Measurements from ENCODE around the gene SELENOP. TPM values are rescaled to one million over a fixed set of nuclear protein-coding genes. Genes with fewer than 3 reads are reported as not detected.

SELENOP gene
- total RNA-seq, 1 experiment from 2014 or later, result 11.4 TPM

GRCh38 chr5:42756606-42757601, 54.8 kb downstream of the SELENOP start, which contains the start of gene CCDC152:
Gene CCDC152 (plus strand): TSS chr5:42756818. CDS start chr5:42759122, 2,304 bp downstream.
- H3K27me3 ChIP-seq (ENCODE audit: insufficient read depth, low read length), result no peaks in the 10 kb centered on the region
- H4K20me1 ChIP-seq (ENCODE audit: insufficient read depth), result no peaks in the 10 kb centered on the region
- H3K79me2 ChIP-seq (ENCODE audit: insufficient read depth, low read length), result no peaks in the 10 kb centered on the region
- no peaks in the 10 kb centered on the region for H3K9me3 ChIP-seq (ENCODE audit: control insufficient read depth in 1 of 2, insufficient read depth in 1 of 2, low read depth in 1 of 2, low read length in 2 of 2)
- intact Hi-C loops (cut with micrococcal nuclease), result no loop called here
- no peaks in the 10 kb centered on the region for H3K36me3 ChIP-seq (ENCODE audit: control insufficient read depth in 1 of 2, insufficient read depth in 2 of 2, low read length in 2 of 2)
- no peak for TF ChIP-seq ZFX (IDR thresholded peaks at IDR 0.05)
- TF ChIP-seq EGR1 (IDR thresholded peaks at IDR 0.05; ENCODE audit: low read depth), result no peak
- no peak for TF ChIP-seq CTCF (IDR thresholded peaks at IDR 0.05 in 2 of 3, conservative IDR thresholded peaks at IDR 0.05 in 1 of 3; ENCODE audit: borderline replicate concordance in 1 of 3, insufficient read depth in 1 of 3, low read depth in 2 of 3, low read length in 2 of 3)
- no peak for TF ChIP-seq YY1 (IDR thresholded peaks at IDR 0.05; ENCODE audit: extremely low read depth, insufficient replicate concordance, low read depth, low read length)
- TF ChIP-seq POLR2A (IDR thresholded peaks at IDR 0.05; ENCODE audit: borderline replicate concordance, extremely low read depth, insufficient read depth, insufficient read length), result no peak
- TF ChIP-seq REST (IDR thresholded peaks at IDR 0.05; ENCODE audit: low read depth), result no peak
- no peak for TF ChIP-seq EZH2phosphoT487 (IDR thresholded peaks at IDR 0.05; ENCODE audit: borderline replicate concordance)
- no peak for TF ChIP-seq ZNF274 (IDR thresholded peaks at IDR 0.05; ENCODE audit: low read depth, low read length)
- no peak for TF ChIP-seq CEBPB (IDR thresholded peaks at IDR 0.05; ENCODE audit: low read depth)
- no peak for TF ChIP-seq EZH2 (IDR thresholded peaks at IDR 0.05)
- RAD21 ChIA-PET (ENCODE audit: low non-redundant PET in 1 of 2, low total read pairs in 2 of 2, uncharacterized antibody in 2 of 2, unreplicated experiment in 2 of 2), result no interaction called here
- no peak within 1 kb of the TSS for H2AFZ ChIP-seq (ENCODE audit: low read depth, low read length, poor library complexity, severe bottlenecking)
- no TSS peak for BruUV-seq (replicated peaks)
- H3K9me2 ChIP-seq (ENCODE audit: insufficient read depth), result no peaks in the 10 kb centered on the region
- no peak within 1 kb of the TSS for H3K9ac ChIP-seq (ENCODE audit: low read length)
- H3K27ac ChIP-seq (ENCODE audit: low read depth, low read length), result no peak within 1 kb of the TSS
- H3K4me2 ChIP-seq (ENCODE audit: low read length), result no peak within 1 kb of the TSS
- no peaks in the 10 kb centered on the region for H3K4me1 ChIP-seq (ENCODE audit: control insufficient read depth in 1 of 2, insufficient read depth in 2 of 2, low read length in 2 of 2)
- ATAC-seq (no peak), DNase-seq (ENCODE audit: low read depth, low spot score) (no peak)
- no peak within 1 kb of the TSS for H3K4me3 ChIP-seq (replicated peaks in 1 of 2; ENCODE audit: low read depth in 1 of 2, low read length in 2 of 2)
- CTCF ChIA-PET, result no interaction called here
- POLR2A ChIA-PET, result no interaction called here

Data from HCT116 (cell line).